Measurements from ENCODE around the gene LCLAT1.
"Not testable (repeated sequence)": the region's sequence is repeated elsewhere in the genome, so short reads cannot be mapped to it uniquely, and the experiment has no call there.

LCLAT1 gene

DNA sequence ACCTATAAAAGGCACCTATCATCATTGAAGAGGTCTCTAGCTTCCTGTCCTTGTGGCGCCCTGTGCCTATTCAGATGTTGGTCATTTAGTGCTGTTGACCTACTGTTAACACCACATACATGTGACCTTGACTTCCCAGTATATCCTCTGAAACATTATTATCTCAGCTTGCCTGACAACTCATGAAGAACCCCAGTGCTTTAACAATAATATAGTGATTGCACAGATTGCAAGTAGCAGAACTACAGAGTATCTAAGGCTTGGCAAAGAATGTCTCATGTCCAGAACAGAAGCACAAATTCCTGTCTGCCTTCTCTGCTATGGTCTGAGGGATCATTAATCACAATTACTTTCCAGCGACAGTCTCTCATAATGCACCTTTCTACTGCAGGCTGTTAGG lies 165.3 kb downstream of the LCLAT1 start:
- DNase-seq = no peak

DNA sequence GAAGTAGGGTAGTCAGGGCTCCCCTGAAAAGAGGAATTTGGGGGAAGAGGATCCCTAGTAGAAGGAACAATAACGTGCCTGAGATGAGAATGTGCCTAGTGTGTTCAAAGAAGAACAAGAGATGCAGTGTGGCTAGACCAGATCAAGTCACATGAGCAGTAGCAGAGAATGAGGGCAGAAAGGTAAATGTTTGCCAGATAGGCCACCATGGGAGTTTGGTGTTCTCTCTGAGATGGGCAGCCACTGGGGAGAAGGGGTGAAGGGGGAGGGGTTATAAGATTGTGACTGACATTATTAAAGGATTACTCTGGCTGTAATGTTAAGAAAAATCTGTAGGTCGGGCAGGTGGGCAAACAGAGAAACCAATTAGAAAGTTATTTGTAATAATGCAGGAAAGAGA lies 166.0 kb downstream of the LCLAT1 start:
- no peak for DNase-seq

DNA sequence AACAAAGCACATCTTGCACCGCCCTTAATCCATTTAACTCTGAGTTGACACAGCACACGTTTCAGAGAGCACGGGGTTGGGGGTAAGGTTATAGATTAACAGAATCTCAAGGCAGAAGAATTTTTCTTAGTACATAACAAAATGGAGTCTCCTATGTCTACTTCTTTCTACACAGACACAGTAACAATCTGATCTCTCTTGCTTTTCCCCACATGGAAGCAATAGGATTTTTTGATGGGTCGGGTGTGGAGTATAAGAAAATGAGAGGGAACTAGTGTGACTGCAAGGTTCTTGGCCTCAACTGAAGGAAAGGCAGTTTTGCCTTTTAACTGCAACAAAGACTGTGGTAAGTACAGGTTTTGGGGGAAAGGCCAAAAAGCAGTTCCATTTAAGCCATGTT lies 167.2 kb downstream of the LCLAT1 start:
- DNase-seq = not testable (repeated sequence)

DNA sequence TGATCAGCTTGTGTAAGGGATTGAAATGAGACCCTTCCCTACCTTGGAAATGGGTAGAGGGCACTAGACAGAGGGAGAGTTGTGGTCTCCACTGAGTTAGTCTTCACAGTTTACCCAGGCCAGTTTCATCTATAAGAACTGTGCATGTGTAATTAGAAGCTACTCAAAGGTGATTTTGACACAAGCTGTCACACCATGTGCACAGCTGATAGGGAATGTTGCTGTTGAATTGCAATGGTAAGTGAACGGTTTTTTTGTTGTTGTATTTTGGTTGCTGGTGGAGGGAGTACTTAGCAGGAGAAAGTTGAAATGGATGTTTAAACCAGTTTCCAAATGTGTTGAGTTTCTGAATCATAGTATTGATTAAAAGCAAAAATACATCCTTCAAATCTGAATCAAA lies 168.9 kb downstream of the LCLAT1 start:
- peak; percentile 48 for DNase-seq

DNA sequence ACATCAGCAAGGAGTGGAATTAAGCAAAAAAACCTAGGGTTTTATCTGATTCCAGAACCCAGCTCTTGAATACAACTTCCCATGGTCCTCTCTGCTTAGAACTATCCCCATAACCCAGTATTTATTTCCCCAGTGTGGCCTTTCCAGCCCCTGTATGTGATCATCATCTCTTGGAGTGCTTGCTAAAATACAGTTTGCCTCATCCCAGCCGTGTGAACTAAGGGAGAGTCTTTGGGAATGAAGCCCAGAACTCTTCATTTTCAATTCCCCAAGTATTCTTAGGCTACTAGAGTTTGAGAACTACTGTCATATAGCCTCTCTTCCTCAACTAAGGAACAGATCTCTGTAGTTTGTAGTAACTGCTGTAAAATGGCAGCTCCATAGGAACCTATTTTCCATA lies 173.1 kb downstream of the LCLAT1 start:
- no peak for DNase-seq

DNA sequence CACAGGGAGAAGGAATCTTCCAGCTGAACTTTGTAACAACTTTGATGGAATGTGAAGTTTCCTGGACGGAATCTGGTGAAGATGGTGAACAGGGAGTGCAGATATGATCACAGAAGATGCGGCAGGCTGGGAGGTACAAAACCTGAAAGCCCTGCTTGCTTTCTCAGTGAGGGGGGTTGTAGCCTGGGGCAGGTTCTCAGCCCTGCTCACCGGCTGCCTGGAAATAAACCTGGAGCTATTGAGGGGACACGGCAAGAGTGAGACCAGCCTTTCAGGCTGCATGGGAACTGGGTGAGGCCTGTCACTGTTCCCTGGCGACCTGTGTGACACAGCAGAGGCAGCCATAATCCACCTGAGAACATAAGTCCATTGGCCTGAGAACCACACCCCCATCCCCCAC lies 174.8 kb downstream of the LCLAT1 start:
- no peak for DNase-seq

DNA sequence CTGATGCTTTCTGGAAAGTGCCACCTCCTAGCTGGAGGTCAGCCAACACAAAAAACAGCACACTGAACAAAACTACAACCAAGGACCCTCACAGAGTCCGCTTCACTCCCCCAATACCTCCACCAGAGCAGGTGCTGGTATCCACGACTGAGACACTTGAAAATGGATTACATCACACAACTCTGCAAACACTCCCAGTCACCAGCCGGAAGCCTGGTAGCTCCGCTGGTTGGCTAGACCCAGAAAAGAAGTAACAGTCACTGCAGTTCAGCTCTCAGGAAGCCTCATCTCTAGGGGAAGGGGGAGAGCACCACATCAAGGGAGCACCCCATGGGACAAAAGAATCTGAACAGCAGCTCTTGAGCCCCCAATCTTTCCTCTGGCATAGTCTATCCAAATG lies 175.4 kb downstream of the LCLAT1 start:
- DNase-seq = no peak

DNA sequence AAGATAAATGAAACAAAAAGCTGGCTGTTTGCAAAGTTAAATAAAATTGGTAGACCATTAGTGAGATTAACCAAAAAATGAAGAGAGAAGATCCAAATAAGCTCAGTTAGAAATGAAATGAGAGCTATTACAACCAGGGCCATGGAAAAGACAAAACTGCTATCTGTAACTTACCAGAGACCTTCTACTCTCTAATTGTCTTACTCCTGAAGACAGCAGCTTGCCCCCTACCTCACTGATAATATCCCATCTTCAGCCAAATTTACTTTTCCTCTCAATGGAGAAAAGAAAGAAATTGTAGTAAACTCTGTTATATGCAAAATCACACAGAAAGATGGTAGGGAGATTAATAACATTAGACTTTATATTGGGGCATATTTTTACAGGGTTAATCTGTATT lies 178.2 kb downstream of the LCLAT1 start:
- DNase-seq = no peak

DNA sequence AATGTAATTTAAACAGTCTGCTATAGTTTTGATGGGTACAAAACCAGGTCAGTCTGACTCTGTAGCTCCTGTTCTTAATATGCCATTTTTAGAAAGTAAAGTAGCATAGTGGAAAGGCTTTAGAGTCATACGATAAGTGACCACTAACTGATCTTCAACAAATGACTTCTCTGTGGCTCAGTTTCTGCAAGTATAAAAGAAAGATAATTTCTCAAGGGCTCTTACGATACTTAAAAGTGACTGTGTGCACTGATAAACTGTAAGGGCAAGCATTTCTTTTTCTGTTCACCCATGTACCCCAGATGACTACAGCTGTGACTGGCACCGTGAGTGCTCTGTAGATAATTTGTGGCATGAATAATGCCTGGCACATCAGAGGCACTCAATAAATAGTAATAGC lies 178.7 kb downstream of the LCLAT1 start:
- DNase-seq = no peak

DNA sequence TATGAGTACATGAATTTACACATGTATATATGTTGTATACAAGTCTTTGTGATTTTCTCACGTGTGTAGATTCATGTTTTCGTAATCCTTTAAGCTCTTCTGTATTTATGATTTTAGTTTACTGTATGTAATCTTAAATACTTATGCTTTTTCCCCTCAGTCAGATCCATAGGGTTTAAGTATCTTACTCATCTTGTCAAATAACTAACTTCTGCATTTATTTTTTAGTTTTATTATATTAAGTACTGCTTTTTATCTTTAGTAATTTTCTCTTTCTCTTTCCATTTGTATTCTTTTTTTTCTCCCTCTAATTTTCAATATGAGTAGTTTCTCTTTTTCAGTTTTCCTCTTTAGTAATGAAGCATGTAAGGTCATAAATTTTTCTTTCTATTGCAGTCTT lies 179.4 kb downstream of the LCLAT1 start:
- no peak for DNase-seq

DNA sequence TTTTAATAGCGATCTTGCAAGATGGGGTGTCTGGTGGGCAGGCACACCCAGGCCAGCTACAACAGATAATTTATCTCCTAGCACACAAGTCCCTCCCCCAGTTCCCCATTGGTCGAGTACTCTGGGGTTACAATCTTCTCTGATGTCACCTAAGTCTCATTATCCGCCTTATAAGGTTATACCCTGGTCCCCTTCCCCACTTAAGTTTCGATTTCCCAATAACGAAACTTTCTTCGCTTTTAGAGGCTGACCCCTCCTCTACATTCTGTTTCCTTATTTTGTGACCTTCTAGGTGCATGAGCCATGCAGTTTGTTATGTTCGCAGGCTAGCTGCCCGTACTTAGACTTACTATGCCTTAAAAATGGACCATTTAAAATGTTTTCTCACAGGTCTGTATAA lies 180.1 kb downstream of the LCLAT1 start:
- DNase-seq = no peak

DNA sequence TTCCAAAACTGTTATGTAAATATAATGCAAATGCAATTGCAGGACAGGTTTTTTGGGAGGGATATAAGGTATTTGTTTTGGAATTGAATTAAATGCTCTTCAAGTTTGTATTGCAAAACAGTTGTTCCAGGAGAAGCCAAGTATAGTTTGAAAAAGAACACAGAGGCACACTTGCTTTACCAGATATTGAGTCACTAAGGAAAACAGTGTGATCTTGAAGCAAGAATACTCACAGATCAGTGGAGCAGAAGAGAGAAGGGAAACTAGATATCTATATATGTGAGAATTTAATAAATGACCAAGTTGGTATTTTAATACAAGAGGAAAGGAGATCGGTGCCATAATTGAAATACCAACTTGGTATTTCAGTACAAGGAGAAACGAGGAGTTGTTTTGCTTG lies 181.3 kb downstream of the LCLAT1 start:
- no peak for DNase-seq

DNA sequence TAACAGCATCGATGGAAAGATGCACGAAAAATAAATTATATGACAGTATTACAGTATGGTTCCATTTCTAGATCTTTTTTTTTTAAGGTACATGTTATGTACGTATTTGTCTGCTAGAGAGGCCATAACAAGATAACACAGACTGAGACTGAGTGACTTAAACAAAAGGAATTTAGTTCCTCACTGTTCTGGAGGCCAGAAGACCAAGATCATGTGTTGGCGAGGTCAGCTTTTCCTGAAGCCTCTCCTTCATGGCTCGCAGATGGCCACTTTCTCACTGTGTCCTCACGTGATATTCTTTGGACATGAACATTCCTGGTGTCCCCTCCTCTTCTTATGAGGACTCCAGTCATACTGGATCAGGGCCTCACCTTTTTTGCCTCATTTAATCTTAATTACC lies 182.8 kb downstream of the LCLAT1 start:
- no peak for DNase-seq

DNA sequence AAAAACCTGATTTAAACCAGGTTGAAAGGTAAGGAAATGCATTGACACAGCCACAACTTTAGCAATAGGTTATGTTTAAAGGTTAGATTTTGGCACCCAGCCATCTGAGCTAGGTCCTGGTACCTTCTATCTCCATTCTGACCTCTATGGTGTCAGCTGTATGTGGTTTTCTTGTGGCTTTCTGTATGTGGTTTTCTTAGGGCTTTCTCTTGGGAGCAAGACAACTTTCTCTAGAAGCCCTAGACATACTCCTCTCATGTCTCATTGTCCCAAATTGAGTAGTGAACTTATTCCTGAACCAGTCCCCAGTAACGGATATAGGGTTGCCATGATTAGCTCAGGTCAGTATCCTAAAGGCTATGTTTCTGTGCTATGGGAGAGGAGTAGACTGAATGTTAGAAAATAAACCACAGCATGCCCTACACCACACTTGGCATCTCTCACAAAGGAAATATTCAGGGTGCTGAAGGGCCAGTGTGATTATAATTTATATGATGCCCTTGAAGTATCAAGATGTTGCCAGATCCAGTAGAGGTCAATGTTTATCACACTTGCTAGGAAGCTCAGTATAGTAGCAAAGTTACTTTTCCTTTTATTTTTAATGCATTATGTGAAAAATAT lies 184.1 kb downstream of the LCLAT1 start:
- no peak for DNase-seq

DNA sequence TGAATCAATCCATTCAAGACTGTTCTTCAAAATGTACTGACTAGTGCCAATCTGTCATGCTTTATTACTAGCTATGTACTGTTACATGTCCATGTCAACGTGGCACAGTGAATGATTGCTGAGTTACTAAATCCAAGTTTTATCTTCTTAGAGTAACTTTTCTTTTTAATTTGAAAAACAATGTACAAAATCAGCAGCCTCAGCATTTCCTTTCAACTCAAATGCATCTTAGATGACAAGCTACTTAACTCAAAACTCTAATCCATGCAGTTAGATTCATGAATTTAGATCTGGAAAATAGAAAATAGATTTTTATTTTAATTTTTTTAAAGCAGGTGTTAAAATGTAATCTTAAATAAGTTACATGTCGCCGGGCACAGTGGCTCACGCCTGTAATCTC lies 186.0 kb downstream of the LCLAT1 start:
- DNase-seq = no peak

DNA sequence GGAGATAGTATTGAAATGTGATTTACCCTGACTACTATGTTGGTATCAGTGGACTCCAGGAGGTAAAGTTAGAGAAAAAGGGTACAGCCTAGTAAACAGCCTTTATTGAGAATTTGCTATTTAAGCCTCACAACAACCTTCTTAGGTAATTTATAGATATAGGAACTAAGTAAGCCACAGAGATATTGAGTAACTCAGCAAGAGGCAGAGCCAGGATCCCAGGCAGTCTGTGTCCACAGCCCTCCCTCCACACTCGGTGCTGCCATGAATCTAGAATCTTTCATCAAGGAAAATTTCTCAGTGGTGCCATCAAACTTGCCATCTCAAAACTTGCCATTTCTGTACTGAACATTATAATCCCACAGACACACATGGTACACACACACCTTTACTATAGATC lies 189.3 kb downstream of the LCLAT1 start:
- DNase-seq = no peak

DNA sequence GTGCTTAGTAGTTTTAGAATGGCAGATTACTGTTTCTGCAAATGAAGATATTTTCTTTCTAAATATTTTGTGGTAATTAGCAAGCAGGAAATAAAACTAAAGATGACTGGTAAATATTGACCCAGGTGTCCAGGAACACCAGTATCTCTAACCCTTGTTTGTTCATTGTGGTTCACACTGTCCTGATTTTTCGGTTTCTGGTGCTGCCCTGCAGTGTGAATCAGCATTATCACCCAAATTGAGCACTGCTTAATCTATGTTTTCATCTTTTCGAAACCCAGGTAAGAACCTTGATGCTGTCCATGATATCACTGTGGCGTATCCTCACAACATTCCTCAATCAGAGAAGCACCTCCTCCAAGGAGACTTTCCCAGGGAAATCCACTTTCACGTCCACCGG lies 192.8 kb downstream of the LCLAT1 start:
- no peak for DNase-seq

DNA sequence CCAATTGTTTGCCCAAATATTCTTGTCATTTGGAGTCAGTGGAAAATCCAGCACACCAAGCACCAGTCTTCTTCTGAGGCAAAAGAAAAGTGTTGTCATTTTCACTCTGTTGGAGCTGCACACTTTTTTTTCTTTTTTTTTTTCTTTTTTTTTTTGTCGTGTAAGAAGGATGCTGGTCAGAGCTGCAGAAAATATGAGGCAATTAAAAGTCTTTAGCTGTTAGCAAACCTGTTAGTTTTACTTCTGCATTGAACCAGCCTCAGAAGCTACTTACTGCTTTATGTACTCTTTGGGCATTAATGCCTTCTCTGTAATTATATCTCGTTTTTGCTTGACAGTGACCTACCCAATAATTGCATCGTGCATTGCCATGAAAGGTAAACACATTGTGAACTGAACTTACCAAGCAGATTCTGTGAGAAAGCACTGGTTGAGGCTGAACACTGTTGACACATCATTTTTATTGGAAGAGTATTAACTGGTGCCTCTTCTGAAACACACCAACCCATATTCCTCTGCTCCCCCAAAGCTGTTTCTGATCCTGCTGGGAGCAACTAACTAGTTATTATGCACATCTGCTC lies 194.8 kb downstream of the LCLAT1 start:
- DNase-seq = no peak

DNA sequence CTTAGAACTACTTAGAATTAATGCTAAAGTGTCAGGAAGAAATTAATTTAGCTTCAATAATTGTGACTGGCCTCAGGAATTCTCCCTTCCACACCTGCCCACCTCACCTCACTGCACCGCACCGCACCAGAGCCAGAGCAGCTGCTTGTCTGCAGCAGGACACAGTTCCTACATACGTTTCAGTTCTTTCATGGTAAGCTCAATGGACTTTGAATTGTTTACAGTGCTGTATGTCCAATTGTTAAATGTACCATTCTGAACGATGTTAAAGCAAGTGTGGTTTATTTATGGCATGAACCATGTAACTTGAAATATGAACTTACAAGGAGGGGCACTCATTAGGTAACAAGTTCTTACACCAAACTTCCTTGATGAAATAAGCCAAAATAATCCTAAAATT lies 196.0 kb downstream of the LCLAT1 start:
- not testable (repeated sequence) for DNase-seq

DNA sequence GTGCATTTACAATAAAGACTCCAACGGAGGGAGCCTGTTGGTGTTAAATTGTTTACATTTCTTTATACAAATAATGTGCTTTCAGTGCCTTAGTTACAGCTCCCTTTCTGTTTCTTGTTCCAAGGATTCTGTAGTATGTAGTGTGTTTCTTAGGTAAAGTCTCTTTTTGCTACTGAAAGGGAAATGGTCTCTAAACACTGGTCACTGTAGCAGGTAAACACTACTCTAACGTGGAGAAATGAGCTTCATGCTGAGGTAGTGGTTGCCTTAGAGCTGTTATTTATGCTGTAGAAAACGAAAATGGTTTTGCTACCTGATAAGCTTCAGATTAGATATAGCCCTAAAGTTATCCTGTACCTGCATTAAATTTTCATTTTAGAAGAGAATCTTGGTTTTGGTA lies 196.6 kb downstream of the LCLAT1 start:
- no peak for DNase-seq

DNA sequence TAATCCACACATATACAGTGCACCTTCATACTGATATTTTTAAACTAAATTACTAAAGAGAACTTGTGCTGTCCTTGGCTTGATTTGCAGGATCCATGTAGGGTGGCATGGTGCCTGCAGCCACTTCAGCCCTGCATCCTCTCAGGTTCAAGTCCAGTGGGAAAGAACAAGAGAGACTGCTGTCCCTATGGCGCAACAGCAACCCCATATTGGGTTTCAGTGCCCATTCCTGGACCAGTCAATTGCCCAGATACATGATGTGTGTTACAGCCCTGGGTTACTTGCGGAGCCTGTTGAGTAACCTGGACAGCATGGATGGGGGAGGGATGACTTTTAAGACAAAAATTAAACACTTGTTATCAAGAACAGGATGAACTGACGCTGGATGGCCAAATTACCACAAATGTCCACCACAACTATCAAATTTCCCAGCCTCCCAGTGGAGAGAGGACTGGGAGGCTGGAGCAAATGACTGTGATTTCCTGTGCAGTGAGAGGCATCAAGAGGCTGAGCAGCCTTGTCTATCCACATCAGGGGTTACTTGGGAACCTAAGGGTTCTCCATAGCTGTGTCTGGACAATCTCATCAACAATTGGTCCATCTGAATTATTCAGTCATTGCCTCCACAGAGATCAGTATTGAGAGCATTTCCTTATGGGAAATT lies 198.2 kb downstream of the LCLAT1 start:
- no peak for DNase-seq

DNA sequence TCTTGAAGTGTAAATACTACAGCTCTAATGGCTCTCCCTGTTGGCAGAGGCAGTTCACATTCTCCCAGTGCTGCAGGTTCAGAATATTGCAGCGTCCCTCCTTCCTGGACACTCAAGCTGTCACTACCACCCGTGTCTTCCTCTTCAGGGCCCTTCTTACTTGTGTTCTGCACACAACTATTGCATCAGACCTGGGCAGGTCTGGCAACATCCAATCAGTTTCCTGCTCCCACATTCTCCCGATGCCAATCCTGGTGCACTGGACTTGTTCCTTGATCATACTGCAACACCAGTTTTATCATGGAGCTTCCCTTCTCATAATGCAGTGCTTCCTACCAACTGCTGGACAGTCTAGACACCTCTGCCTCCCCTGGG lies 198.7 kb downstream of the LCLAT1 start:
- DNase-seq = no peak

DNA sequence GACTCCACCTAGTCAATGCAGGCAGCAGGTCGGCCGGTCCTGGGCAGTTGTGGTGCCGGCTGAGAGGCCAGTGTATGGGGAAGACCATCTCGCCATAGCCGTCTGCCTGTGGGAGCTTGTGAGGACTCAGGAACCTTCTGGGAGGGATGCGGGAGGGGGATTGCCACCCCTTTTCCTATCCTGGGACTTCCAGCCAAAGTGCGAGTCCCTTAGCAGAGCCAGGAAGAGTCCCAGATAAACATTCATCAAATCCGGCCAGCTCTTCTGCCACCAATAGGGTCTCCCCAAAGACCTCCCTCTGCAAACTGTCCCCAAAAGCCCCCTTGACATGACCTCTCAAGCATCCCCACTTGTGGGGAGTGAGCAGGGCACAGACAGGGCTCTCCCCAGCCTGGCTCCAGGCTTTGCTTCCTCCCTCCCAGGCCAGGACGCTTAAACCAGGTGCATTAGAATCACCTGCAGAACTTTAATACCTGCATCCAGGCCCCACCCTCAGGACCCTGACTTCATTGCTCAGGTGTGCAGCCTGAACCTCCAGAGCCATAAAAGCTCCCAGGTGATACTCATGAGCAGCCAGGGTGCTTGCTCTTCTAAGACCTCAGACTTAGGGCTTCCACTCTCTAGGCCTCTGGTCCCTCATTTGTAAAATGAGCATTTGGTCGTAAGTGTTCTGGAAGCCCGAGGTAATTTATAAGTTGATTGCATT lies 200.9 kb downstream of the LCLAT1 start:
- no peak for DNase-seq

DNA sequence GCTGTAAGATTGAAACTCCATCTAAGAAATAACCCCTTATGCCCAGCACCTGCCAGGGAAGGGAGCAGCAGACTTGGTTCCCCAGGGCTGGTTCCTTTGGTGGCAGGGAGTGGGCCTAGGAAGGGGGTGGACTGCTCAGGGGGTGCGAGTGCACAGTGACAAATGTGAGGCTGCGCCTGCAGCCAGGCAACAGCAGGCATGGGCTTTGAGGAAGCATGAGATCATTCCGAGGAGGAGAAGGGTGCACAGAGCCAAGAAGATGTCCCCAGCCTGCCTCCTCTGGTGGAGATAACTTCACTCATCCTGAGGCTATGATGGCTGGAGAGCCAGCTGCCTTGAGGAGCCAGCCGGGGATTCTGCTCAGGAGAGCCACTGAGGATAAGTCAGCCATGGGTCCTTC lies 202.2 kb downstream of the LCLAT1 start:
- DNase-seq = no peak

All from NCI-H524 treated with DMSO at 0.1 percent for 48 hours (cell line).